GM19395 (cell line): ENCODE results near the gene HPN.
"Not testable (repeated sequence)": the region's sequence is repeated elsewhere in the genome, so short reads cannot be mapped to it uniquely, and the experiment has no call there.

ENCODE experiments used
- ATAC-seq: cut with Tn5 transposase; IDR thresholded peaks from one replicate; pipeline ENCODE4 v1.9.1; 2021; ENCODE audit warnings: mild to moderate bottlenecking, moderate library complexity; ENCODE audit not compliant: unreplicated experiment

The HPN gene

DNA sequence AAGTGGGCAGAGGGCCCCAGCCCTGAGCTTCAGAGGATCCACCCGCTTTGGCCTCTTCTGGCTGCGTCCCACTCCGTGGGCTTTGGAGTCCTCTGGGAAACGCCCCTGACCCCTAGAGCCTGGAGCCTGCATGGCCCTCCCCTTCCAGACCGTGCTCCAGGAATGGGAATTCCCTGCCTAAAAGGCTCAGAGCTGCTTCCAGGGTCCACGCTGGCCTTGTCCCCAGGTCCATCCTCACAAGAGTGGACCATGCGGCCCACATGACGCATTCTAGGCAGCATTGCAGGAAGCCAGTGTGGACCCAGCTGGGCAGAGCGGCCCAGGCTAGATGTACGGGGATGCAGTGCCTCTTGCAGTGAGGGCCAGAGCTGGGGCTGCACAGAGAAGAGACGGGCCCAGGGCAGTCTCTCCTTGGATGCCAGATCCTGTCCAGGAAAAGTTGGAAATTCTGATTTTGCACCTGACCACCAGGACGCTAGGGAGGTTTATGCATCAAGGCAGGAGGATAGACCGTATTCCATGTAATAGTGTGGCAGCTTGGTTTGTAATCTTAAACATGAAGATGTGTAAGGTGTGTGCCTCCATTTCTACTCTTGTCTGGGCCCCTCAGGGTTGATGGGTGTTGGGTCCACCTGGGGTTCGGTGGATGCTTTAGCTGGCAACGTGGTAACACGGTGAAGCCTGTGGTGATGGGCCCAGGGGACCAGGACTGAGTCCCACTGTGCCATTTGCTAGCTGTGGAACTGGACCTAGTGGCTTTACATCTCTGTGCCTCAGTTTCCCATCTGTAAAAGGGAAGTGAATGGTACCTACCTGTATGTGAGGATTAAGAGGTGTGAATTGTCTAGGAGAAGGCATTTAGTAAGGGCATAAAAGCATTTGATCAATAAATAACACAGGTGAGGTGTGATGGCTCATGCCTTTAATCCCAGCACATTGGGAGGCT, 59.3 kb downstream of the HPN start:
- ATAC-seq = no peak

DNA sequence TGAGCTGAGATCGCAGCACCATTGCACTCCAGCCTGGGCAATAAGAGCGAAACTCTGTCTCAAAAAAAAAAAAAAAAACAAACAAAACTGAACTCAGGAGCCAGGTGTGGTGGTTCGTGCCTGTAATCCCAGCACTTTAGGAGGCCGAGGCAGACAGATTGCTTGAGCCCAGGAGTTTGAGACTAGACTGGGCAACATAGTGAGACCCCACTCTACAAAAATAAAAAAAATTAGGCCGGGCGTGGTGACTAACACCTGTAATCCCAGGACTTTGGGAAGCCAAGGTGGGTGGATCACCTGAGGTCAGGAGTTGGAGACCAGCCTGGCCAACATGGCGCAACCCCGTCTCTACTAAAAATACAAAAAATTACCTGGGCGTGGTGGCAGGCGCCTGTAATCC, 60.4 kb downstream of the HPN start:
- not testable (repeated sequence) for ATAC-seq

DNA sequence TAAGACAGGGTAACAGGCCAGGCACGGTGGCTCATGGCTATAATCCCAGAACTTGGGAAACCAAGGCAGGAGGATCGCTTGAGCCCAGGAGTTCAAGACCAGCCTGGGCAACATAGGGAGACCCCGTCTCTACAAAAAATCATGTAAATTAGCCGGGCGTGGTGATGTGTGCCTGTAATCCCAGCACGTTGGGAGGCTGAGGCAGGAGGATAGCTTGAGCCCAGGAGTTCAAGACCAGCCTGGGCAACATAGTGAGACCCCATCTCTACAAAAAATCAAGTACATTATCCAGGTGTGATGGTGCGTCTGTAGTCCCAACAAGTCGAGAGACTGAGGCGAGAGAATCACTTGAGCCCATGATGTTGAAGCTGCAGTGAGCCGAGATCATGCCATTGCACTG, 62.1 kb downstream of the HPN start:
- ATAC-seq = not testable (repeated sequence)

DNA sequence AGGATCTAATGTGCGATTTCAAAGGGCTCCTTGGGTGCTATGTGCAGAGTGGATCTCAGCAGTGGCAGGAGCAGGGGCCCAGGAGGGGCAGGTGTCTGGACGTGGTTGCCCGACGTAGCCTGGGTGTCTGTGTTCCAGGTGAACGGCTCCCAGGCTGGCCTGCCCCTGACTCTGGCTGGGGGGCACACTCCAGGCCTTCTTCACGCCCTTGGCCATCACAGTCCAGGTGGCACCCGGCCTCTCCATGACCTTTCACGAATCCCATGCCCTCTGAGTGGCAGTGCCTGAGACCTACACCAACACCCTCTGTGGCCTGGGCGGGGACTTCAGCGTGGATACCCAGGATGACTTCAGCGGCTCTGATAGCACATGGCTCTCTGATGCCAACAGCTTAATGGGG, 62.8 kb downstream of the HPN start:
- no peak for ATAC-seq

- ATAC-seq = no peak
These were observed 63.5 kb downstream of the HPN start for GRCh38 chr19:35105047-35105410.

DNA sequence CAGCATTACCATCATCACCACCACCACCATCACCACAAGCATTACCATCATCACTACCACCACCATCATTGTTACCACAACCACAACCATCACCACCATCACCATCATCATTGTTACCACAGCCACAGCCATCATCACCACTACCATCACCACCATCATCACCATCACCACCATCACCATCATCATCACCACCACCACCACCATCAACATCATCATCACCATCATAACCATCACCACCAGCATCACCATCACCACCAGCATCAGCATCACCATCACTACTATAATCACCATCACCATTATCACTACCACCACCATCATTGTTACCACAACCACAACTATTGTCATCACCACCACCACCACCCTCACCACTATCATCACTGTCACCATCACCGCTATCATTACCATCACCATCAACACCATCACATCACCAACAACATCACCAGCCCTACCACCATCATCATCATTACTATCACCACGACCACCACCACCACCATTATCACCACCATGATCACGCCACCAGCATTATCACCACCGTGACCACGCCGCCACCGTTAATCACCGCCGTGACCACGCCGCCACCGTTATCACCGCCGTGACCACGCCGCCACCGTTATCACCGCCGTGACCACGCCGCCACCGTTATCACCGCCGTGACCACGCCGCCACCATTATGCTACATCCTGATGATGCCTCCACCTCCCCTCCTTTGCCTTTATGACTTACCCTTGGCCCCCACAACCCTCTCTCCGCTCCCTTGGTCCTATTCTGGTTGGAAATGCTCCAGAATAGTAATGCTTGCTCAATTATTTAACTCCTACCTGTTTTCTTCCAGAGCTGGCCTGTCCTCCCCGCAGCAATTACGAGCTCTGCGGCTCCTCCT, 64.1 kb downstream of the HPN start:
- ATAC-seq = no peak

GRCh38 chr19:35106291-35106583, 64.7 kb downstream of the HPN start:
- no peak for ATAC-seq

DNA sequence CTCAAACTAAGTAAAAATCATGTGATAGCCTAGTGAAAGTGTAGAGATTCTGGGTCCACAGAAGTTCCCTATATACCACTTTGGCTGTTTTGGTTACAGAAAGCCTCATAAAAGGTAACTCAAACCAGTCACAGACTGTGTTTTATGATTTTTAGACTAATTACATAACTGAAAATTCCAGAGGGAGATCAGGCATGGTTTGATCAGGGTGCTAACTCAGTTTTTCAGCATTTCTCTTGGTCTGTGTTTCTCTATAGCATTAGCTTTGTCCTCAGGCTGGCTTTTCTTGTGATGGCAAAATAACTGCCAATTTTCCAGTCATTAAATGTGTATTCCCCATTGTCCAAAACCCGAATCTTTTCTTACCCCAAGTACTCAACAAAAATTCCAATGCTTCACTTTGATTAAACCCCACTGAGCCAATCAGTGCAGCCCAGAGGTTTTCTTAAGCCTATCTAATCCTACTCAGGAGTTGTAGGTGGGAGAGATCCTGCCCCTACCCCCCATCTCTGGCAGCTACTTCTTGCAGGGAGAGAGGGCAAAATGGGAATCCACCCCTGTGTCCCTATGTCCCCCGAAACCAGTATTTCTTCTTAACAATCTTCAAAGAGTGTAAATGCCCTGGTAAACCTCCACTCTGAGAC, 65.5 kb downstream of the HPN start:
- ATAC-seq = no peak

DNA sequence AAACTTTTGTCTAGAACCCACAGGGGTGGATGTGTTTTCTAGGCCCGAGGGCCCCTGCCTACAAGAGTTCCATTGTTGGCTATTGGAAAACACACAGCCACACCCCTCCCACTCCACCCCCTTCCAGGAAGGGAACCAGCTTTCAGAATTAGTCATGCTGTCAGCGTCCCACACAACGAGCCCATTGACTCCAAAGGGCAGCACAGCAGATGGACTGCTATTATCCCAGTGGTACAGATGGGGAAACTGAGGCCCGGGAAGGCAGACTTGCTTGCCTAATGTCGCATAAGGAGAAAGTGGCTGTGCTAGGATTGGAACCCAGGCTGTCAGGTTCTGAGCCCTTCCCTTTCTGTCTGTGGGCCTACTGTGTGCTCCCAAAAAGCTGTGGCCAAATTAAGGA, 66.0 kb downstream of the HPN start:
- no peak for ATAC-seq

DNA sequence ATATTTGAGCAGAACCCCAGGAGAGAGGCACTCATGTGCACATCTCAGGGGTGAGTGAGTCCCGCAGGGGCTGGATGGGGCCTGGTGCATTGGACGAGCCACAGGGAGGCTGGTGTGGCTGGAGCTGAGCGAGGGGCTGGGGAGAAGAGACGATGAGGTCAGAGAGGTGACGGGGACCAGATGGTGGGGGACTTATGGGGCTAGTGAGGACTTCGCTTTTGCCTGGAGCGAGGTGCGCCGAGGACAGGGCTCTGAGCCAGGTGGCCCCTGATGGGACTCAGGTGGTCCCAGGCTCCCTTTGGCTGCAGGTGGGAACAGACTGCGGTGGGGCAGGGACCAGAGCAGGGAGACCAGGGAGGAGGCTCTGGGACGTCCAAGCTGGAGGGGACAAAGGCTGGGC, 67.2 kb downstream of the HPN start:
- no peak for ATAC-seq

DNA sequence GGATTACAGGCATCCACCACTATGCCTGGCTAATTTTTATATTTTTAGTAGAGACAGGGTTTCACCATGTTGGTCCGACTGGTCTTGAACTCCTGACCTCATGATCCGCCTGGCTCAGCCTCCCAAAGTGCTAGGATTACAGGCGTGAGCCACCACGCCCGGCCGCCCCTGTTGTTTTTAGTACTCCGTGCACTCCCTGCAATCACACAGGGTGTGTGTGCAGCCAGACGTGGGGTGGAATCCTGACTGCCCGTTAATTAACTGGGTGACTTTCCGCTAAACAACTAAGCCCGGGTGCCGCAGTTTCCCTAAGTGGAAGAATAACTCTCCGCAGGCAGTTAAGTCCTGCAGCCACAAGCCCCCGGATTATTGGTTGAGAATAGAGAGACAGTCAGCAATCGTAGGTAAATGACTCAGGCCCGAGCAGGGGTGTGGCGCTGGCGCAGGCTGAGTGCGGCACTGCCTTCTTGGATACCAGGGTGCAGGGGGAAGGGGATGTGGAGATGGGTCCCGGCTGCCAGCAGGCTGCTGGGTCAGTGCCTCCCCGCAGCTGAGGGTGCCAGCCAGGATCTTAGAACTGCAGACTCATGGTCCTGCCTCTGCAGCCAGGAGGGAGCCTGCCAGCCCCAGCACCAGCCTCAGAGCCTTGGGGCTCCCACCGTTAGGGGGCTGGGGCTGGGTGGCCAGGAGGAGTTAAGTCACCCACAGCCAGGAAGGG, 68.0 kb downstream of the HPN start:
- ATAC-seq = no peak

DNA sequence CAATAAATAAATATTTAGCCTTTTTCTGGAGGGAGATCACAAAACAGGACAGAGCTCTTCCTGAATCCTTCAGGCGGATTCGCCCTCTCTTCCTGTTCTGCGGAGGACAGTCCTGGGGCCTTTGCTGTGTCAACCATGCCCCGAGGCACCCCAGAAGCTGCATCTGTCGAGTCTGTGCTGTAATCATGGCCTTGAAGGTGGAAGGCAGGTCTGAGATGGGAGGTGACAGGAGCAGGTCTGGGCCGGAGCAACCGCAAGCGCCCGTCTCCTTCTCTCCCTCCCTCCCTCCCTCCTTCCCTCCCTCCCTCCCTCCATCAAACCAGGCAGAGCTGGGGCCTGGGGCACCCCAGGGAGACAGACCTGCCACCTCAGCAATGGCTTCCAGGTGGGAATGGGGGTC, 69.5 kb downstream of the HPN start:
- no peak for ATAC-seq

GRCh38 chr19:35112995-35113688, 71.6 kb downstream of the HPN start:
- no peak for ATAC-seq

DNA sequence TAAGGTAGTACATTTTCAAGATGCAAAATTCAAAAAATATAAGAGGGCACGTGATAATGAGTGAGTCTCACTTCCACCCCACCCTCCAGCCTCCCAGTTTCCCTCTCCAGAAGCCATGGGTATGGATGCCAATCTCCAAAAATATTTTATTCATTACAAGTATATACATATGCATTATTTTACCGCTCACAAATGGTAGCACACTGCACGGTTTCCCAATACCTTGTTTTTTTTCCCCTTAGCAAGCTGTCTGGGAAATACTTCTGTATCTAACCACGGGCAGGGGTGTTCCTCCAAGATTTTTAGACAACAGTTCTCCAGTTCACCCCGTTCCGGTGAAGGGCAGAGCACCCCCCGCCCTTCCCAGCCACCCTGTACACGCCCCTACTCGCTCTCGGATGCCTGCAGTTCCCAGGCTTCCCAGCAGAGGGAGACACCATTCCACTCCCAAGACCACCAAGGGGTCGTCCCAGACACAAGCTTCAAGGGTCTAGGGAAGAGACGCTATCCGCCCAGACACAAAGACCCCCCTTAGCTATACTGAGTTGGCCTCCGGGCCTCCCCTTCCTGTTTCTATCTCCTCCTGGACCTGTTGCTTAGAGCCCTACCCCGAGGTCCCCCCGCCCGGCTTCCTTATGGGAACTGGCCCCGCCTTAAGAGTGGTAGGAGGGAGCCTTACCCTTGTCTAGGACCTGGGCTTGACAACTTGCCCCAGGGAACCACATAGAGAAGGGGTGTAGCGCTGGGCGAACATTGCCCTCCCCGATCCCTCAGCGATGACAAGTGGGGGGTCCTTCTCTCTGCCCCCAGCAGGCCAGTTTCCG, 73.0 kb downstream of the HPN start:
- ATAC-seq = no peak

GRCh38 chr19:35115177-35115951, 73.8 kb downstream of the HPN start, which contains the start of gene FXYD3:
TSS of gene FXYD3 (plus strand) at chr19:35115823. CDS start at chr19:35119377, 3,554 bp downstream.
- ATAC-seq = no peak
